SK-N-MC (cell line): ENCODE measurements around the gene MAN2B1.

Experiments used
- EZH2 ChIP-seq: fragments of 200-600 bp; sonication (generic); IDR thresholded peaks from one replicate; pipeline ENCODE4 v1.6.1; 2017; ENCODE audit warnings: antibody characterized with exemption
- POLR2AphosphoS5 ChIP-seq: IDR thresholded peaks from 2 replicates; pipeline ENCODE4 v1.6.1; 2012; ENCODE audit warnings: mild to moderate bottlenecking, low read depth, low read length, borderline replicate concordance

- TF ChIP-seq POLR2AphosphoS5: no peak
- no peak for TF ChIP-seq EZH2
Observed at GRCh38 chr19:12695997-12696365, 29.4 kb upstream of the MAN2B1 start.
